CD14-positive monocyte (primary cell): ENCODE data around the gene BRAT1. TPM values are rescaled to one million over a fixed set of nuclear protein-coding genes. Genes with fewer than 3 reads are reported as not detected.

Experiments
- DNase-seq, 3 donors: peaks; one replicate each; pipeline ENCODE4 v3.0.0-alpha.2; 2011 to 2022
- H2AFZ ChIP-seq: 2 replicates; pipeline ENCODE4 v1.6.0; 2012; ENCODE audit warnings: mild to moderate bottlenecking, low read depth, low read length, inconsistent platforms; ENCODE audit not compliant: insufficient read depth, poor library complexity, severe bottlenecking
- H3K27ac ChIP-seq, 2 donors: 1 replicate in 1 of 2; 2 replicates in 1 of 2; pipeline ENCODE4 v1.5.1; 2012 to 2013; ENCODE audit warnings: low read length in 2 of 2, control low read depth in 1 of 2, inconsistent platforms in 1 of 2, low read depth in 1 of 2, mild to moderate bottlenecking in 1 of 2
- H3K27me3 ChIP-seq, 2 donors: one replicate each; pipeline versions ENCODE4 v1.6.0 to v1.6.1; 2011 to 2013; ENCODE audit warnings: low read length in 2 of 2; ENCODE audit not compliant: control insufficient read depth in 2 of 2, insufficient read depth in 2 of 2
- H3K36me3 ChIP-seq, 2 donors: replicated peaks in 1 of 2; 1 replicate in 1 of 2; 2 replicates in 1 of 2; pipeline versions ENCODE4 v1.5.1 to v1.6.1; 2012 to 2013; ENCODE audit warnings: low read length in 2 of 2, control low read depth in 1 of 2, inconsistent platforms in 1 of 2, mild to moderate bottlenecking in 1 of 2; ENCODE audit not compliant: insufficient read depth in 2 of 2, control insufficient read depth in 1 of 2
- H3K4me1 ChIP-seq, 2 donors: 1 replicate in 1 of 2; 2 replicates in 1 of 2; pipeline versions ENCODE4 v1.5.1 to v1.6.1; 2012 to 2013; ENCODE audit warnings: low read length in 2 of 2, control low read depth in 1 of 2, inconsistent platforms in 1 of 2, mild to moderate bottlenecking in 1 of 2, moderate library complexity in 1 of 2; ENCODE audit not compliant: insufficient read depth in 2 of 2, control insufficient read depth in 1 of 2
- H3K4me2 ChIP-seq: replicated peaks from 2 replicates; pipeline ENCODE3; 2012; ENCODE audit warnings: low read length, moderate library complexity, mild to moderate bottlenecking; ENCODE audit not compliant: poor library complexity, severe bottlenecking; ENCODE audit errors: extremely low read depth
- H3K4me3 ChIP-seq, 3 experiments: fragments of 200-600 bp in 1 of 3; sonication (generic) in 1 of 3; replicated peaks in 1 of 3; 1 replicate in 2 of 3; 2 replicates in 1 of 3; pipeline ENCODE4 v1.5.1; 2011 to 2013; ENCODE audit warnings: low read length in 3 of 3, mild to moderate bottlenecking in 3 of 3, control low read depth in 2 of 3, low read depth in 2 of 3, inconsistent platforms in 1 of 3, moderate library complexity in 1 of 3
- H3K79me2 ChIP-seq: 2 replicates; pipeline ENCODE4 v1.6.0; 2012; ENCODE audit warnings: mild to moderate bottlenecking, control low read depth, inconsistent platforms, low read length, moderate library complexity; ENCODE audit not compliant: insufficient read depth
- H3K9ac ChIP-seq: 2 replicates; pipeline ENCODE4 v1.6.0; 2017; ENCODE audit warnings: low read length, mild to moderate bottlenecking; ENCODE audit not compliant: insufficient read depth, poor library complexity, severe bottlenecking
- H3K9me3 ChIP-seq, 2 donors: replicated peaks in 1 of 2; 1 replicate in 1 of 2; 2 replicates in 1 of 2; pipeline versions ENCODE4 v1.5.1 to v1.6.1; 2012 to 2013; ENCODE audit warnings: low read length in 2 of 2, control low read depth in 1 of 2; ENCODE audit not compliant: control insufficient read depth in 1 of 2, insufficient read depth in 1 of 2
- H4K20me1 ChIP-seq: 2 replicates; pipeline ENCODE4 v1.6.0; 2012; ENCODE audit warnings: mild to moderate bottlenecking, low read length, control low read depth, moderate library complexity; ENCODE audit not compliant: insufficient read depth
- H3K27ac Mint-ChIP-seq, 7 donors: one replicate each; pipeline ENCODE4 v1.8.0; 2020; ENCODE audit warnings: mild to moderate bottlenecking in 7 of 7, mixed read lengths in 7 of 7, moderate library complexity in 6 of 7, inconsistent platforms in 2 of 7
- H3K27me3 Mint-ChIP-seq, 3 donors: one replicate each; pipeline ENCODE4 v1.8.0; 2021 to 2022; ENCODE audit warnings: low read depth in 3 of 3, mild to moderate bottlenecking in 3 of 3, mixed read lengths in 3 of 3, moderate library complexity in 3 of 3, inconsistent platforms in 1 of 3
- H3K36me3 Mint-ChIP-seq, 2 donors: one replicate each; pipeline ENCODE4 v1.8.0; 2020; ENCODE audit warnings: mixed read lengths in 2 of 2, inconsistent platforms in 1 of 2, mild to moderate bottlenecking in 1 of 2
- H3K4me1 Mint-ChIP-seq: one replicate; pipeline ENCODE4 v1.8.0; 2020; ENCODE audit warnings: mild to moderate bottlenecking, mixed read lengths
- H3K4me3 Mint-ChIP-seq, 2 donors: one replicate each; pipeline ENCODE4 v1.8.0; 2020; ENCODE audit warnings: mild to moderate bottlenecking in 2 of 2, mixed read lengths in 2 of 2, moderate library complexity in 1 of 2
- H3K9me3 Mint-ChIP-seq, 7 donors: one replicate each; pipeline ENCODE4 v1.8.0; 2020 to 2022; ENCODE audit warnings: mixed read lengths in 7 of 7, mild to moderate bottlenecking in 6 of 7, moderate library complexity in 6 of 7, inconsistent platforms in 2 of 7
- CTCF ChIP-seq: fragments of 200-600 bp; IDR thresholded peaks from one replicate; pipeline ENCODE4 v1.8.0; 2022; ENCODE audit warnings: antibody characterized with exemption, mild to moderate bottlenecking
- WGBS: methylation state at CpG from one replicate; pipeline ENCODE4 v1.1.5; 2013; ENCODE audit warnings: missing lambda C conversion rate; ENCODE audit not compliant: insufficient coverage; 5-methylcytosine and 5-hydroxymethylcytosine counted together
- intact Hi-C, 2 donors: fragments of 100-400 bp; cut with micrococcal nuclease; formaldehyde crosslinking; loops; one replicate each; pipeline versions ENCODE4 v1.15.0 to v1.15.1; 2023
- polyA plus RNA-seq, 3 donors: library from polyadenylated mRNA; depleted of rRNA in 1 of 3; unstranded in 2 of 3; stranded (reverse) in 1 of 3; fragments of 300-500 nt in 2 of 3; fragments of >200 nt in 1 of 3; fragmentation: Illumina TruSeq in 2 of 3; gene quantifications; 1 replicate in 2 of 3; 2 replicates in 1 of 3; pipeline ENCODE4 v1.2.3, GENCODE V29; 2012 to 2021
- small RNA-seq: library from RNA; depleted of rRNA; stranded (forward); fragments of <200 nt; gene quantifications from one replicate; pipeline ENCODE3, GENCODE V24; 2012; ENCODE audit warnings: low read depth; ENCODE audit not compliant: insufficient read length

The BRAT1 gene
- polyA plus RNA-seq, 3 donors, result 31.6 to 34.2 (median 32.5) TPM

DNA sequence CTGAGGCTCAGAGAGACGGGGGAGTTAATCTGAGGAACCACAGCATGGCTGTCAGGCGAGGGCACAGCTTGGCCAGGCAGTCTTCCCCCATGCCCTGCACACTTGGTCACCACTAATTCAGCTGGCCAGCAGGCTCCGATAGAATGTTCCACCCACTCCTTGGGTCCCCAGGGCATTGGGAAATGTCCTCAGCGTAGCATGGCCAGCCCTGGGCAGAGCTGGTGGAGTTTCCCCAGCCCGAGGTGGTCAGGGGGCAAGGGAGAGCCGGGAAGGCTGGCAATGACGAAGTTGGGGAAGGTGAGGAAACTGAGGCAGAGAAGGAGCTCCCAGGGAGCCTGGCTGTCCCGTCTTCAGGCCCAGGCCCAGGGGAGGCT lies 67.1 kb downstream of the BRAT1 start:
- Histone ChIP-seq H3K36me3 (no peaks in the 10 kb centered on the region), H3K9me3 (peaks cover 2 to 5% of the 10 kb centered on the region in 2 donors), H3K27ac (no peak overlapping the region), H3K27me3 (peaks cover 0 to 3% of the 10 kb centered on the region in 2 donors), H2AFZ (no peak overlapping the region), H4K20me1 (no peaks in the 10 kb centered on the region), H3K4me2 (no peak overlapping the region), H3K9ac (no peak overlapping the region), H3K4me3 (no peak overlapping the region), H3K4me1 (peaks cover 0 to 5% of the 10 kb centered on the region in 2 donors), H3K79me2 (no peaks in the 10 kb centered on the region)
- Mint-ChIP-seq H3K36me3 (no peaks in the 10 kb centered on the region), H3K27ac (no peak overlapping the region), H3K27me3 (peaks cover 8 to 29% (median 8%) of the 10 kb centered on the region in 3 donors), H3K4me3 (no peak overlapping the region), H3K4me1 (peaks cover 5% of the 10 kb centered on the region), H3K9me3 (peaks cover 3 to 9% (median 5%) of the 10 kb centered on the region in 7 donors)
- 98% methylated on average over 5 of the region's 8 CpGs for WGBS
- no peak for DNase-seq
- intact Hi-C loops, result no loop called here
- no peak for TF ChIP-seq CTCF

Small RNA genes lying within 50 kb of the gene (small RNA-seq; reads per million reads assigned to genes)
- gene MIR4648, result not detected

Other genes with a start within 250 kb of the BRAT1 start
- 10 to 100 TPM; 15.4 to 43.7 (median 41.9) TPM for gene SNX8, start 241.1 kb downstream of the BRAT1 start, polyA plus RNA-seq
- gene EIF3B, start 200.7 kb downstream of the BRAT1 start, polyA plus RNA-seq, result 10 to 100 TPM; 46.0 to 89.1 (median 69.2) TPM
- gene CHST12, start 151.9 kb downstream of the BRAT1 start, polyA plus RNA-seq, result 10 to 100 TPM in 1 of 3 donors, 1 to 10 TPM in 2; 5.8 to 10.6 (median 7.5) TPM
- not detected for gene GRIFIN, start 79.1 kb downstream of the BRAT1 start, polyA plus RNA-seq
- 100 to 1,000 TPM in 1 of 3 donors, 1 to 10 TPM in 2; 1.9 to 121 (median 2.2) TPM for gene LFNG, start 35.8 kb downstream of the BRAT1 start, polyA plus RNA-seq
- 1 to 10 TPM; 1.8 to 8.4 (median 3.0) TPM for gene IQCE, start 3.5 kb upstream of the BRAT1 start, polyA plus RNA-seq
- 10 to 100 TPM; 13.4 to 73.5 (median 17.4) TPM for gene TTYH3, start 76.5 kb upstream of the BRAT1 start, polyA plus RNA-seq
- gene AMZ1, start 132.7 kb upstream of the BRAT1 start, polyA plus RNA-seq, result under 1 TPM; 0.09 to 0.25 (median 0.14) TPM